Measurements from ENCODE around the gene ACD.

DNA sequence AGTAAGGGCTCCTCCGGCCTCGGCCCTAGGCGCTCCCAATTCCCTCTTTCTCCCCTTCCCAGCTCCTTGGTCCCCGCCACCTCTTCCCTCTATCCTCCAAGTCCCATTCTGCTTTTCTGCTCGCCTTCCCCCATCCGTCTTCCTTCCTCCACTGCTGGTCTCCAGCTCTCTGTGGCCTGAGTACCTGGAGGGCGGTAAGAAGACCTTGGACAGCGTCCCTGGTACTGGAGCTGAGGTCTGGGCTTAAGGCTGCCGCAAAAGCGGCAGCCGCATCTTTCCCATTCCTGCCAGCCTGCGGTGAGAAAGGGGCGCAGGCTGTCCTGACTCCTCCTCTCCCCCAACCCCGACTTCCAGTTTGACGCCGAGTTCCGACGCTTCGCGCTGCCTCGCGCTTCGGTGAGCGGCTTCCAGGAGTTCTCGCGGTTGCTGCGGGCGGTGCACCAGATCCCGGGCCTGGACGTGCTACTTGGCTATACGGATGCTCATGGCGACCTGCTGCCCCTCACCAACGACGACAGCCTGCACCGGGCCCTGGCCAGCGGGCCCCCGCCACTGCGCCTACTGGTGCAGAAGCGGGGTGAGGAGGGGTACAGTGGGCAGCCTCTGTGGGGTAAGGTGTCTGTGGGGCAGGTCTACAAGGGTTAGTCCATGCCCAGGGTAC, 1.2 kb upstream of the ACD start:
- TF ChIP-seq, protein P1, sequence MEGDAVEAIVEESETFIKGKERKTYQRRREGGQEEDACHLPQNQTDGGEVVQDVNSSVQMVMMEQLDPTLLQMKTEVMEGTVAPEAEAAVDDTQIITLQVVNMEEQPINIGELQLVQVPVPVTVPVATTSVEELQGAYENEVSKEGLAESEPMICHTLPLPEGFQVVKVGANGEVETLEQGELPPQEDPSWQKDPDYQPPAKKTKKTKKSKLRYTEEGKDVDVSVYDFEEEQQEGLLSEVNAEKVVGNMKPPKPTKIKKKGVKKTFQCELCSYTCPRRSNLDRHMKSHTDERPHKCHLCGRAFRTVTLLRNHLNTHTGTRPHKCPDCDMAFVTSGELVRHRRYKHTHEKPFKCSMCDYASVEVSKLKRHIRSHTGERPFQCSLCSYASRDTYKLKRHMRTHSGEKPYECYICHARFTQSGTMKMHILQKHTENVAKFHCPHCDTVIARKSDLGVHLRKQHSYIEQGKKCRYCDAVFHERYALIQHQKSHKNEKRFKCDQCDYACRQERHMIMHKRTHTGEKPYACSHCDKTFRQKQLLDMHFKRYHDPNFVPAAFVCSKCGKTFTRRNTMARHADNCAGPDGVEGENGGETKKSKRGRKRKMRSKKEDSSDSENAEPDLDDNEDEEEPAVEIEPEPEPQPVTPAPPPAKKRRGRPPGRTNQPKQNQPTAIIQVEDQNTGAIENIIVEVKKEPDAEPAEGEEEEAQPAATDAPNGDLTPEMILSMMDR (conservative IDR thresholded peaks at IDR 0.05 in 1 of 2, IDR thresholded peaks at IDR 0.05 in 1 of 2; ENCODE audit: extremely low read depth in 1 of 2, insufficient read depth in 1 of 2, low read depth in 1 of 2, low read length in 2 of 2): no peak
- no peak for TF ChIP-seq EZH2 (IDR thresholded peaks at IDR 0.05; ENCODE audit: borderline replicate concordance, low read length)

Data from mammary epithelial cell (primary cell).